Astrocyte (in vitro differentiated cells and primary cell): ENCODE data around the gene CHRD. TPM values are rescaled to one million over a fixed set of nuclear protein-coding genes. Genes with fewer than 3 reads are reported as not detected.

Source experiments
- DNase-seq: peaks from one replicate; pipeline ENCODE4 v3.0.0-alpha.2; 2010; ENCODE audit warnings: low read depth
- FAIRE-seq: peaks from 2 replicates; lab custom pipeline; 2011; peaks lifted over from hg19 to GRCh38; lab: Jason Lieb, UNC
- H2AFZ ChIP-seq: 2 replicates; pipeline ENCODE4 v1.6.0; 2012; ENCODE audit warnings: low read depth, low read length, inconsistent platforms
- H3K27ac ChIP-seq: 2 replicates; pipeline ENCODE4 v1.5.1; 2011; ENCODE audit warnings: low read depth, low read length, inconsistent platforms
- H3K27me3 ChIP-seq: 2 replicates; pipeline ENCODE4 v1.6.0; 2011; ENCODE audit warnings: low read length, inconsistent platforms; ENCODE audit not compliant: insufficient read depth
- H3K36me3 ChIP-seq: 2 replicates; pipeline ENCODE4 v1.5.1; 2011; ENCODE audit warnings: low read length, inconsistent platforms; ENCODE audit not compliant: insufficient read depth
- H3K4me1 ChIP-seq: 2 replicates; pipeline ENCODE4 v1.5.1; 2011; ENCODE audit warnings: low read length, inconsistent platforms; ENCODE audit not compliant: insufficient read depth
- H3K4me2 ChIP-seq: 2 replicates; pipeline ENCODE4 v1.6.0; 2012; ENCODE audit warnings: low read length, inconsistent platforms
- H3K4me3 ChIP-seq: 2 replicates; pipeline ENCODE4 v1.5.1; 2011; ENCODE audit warnings: low read depth, mild to moderate bottlenecking, low read length, inconsistent platforms; ENCODE audit not compliant: insufficient read depth
- H3K79me2 ChIP-seq: 2 replicates; pipeline ENCODE4 v1.6.0; 2012; ENCODE audit warnings: mild to moderate bottlenecking, low read length, inconsistent platforms; ENCODE audit not compliant: insufficient read depth
- H3K9ac ChIP-seq: 2 replicates; pipeline ENCODE4 v1.6.0; 2012; ENCODE audit warnings: mild to moderate bottlenecking, low read length, inconsistent platforms
- H3K9me3 ChIP-seq: 2 replicates; pipeline ENCODE4 v1.5.1; 2012; ENCODE audit warnings: low read depth, mild to moderate bottlenecking, low read length, inconsistent platforms; ENCODE audit not compliant: insufficient read depth
- H4K20me1 ChIP-seq: 2 replicates; pipeline ENCODE4 v1.6.0; 2012; ENCODE audit warnings: low read length, inconsistent platforms; ENCODE audit not compliant: insufficient read depth
- H3K27ac Mint-ChIP-seq: one replicate; pipeline ENCODE4 v1.8.0; 2021; ENCODE audit warnings: mild to moderate bottlenecking, mixed read lengths; ENCODE audit not compliant: unreplicated experiment
- H3K27me3 Mint-ChIP-seq: one replicate; pipeline ENCODE4 v1.8.0; 2021; ENCODE audit warnings: low read depth, mixed read lengths; ENCODE audit not compliant: unreplicated experiment
- H3K36me3 Mint-ChIP-seq: one replicate; pipeline ENCODE4 v1.8.0; 2021; ENCODE audit warnings: low read depth, mixed read lengths; ENCODE audit not compliant: unreplicated experiment
- H3K4me1 Mint-ChIP-seq: one replicate; pipeline ENCODE4 v1.8.0; 2021; ENCODE audit warnings: low read depth, mixed read lengths; ENCODE audit not compliant: unreplicated experiment
- H3K4me3 Mint-ChIP-seq: one replicate; pipeline ENCODE4 v1.8.0; 2021; ENCODE audit warnings: mild to moderate bottlenecking, moderate library complexity, mixed read lengths; ENCODE audit not compliant: unreplicated experiment
- H3K9me3 Mint-ChIP-seq: one replicate; pipeline ENCODE4 v1.8.0; 2021; ENCODE audit warnings: mild to moderate bottlenecking, mixed read lengths; ENCODE audit not compliant: unreplicated experiment
- CTCF ChIP-seq: IDR thresholded peaks from 2 replicates; pipeline ENCODE4 v1.5.1; 2011; ENCODE audit warnings: low read depth, mild to moderate bottlenecking, inconsistent platforms, low read length, moderate library complexity; ENCODE audit not compliant: insufficient read depth
- EZH2 ChIP-seq: IDR thresholded peaks from 2 replicates; pipeline ENCODE4 v1.6.1; 2012; ENCODE audit warnings: mild to moderate bottlenecking, low read length, inconsistent platforms; ENCODE audit not compliant: insufficient read depth
- total RNA-seq: library from RNA; stranded (reverse); gene quantifications from 2 replicates; pipeline ENCODE4 v1.2.1, GENCODE V29; 2021

The CHRD gene
- total RNA-seq, 1 donor from 2014 or later = 3.4 TPM

GRCh38 chr3:184352897-184353545, 26.8 kb upstream of the CHRD start:
- no peak overlapping the region for H3K27ac Mint-ChIP-seq
- no peaks in the 10 kb centered on the region for H3K27me3 ChIP-seq
- no peak overlapping the region for H2AFZ ChIP-seq
- H3K79me2 ChIP-seq = no peaks in the 10 kb centered on the region
- H3K4me3 ChIP-seq = no peak overlapping the region
- H3K4me3 Mint-ChIP-seq = no peak overlapping the region
- H4K20me1 ChIP-seq = peaks cover 12% of the 10 kb centered on the region
- H3K4me2 ChIP-seq = no peak overlapping the region
- no peaks in the 10 kb centered on the region for H3K9me3 Mint-ChIP-seq
- DNase-seq (no peak), FAIRE-seq (no peak)
- no peak overlapping the region for H3K27ac ChIP-seq
- no peaks in the 10 kb centered on the region for H3K9me3 ChIP-seq
- H3K27me3 Mint-ChIP-seq = no peaks in the 10 kb centered on the region
- H3K9ac ChIP-seq = no peak overlapping the region
- H3K36me3 Mint-ChIP-seq = peaks cover 17% of the 10 kb centered on the region
- TF ChIP-seq CTCF = no peak
- TF ChIP-seq EZH2 = no peak
- H3K4me1 ChIP-seq = peaks cover 3% of the 10 kb centered on the region
- H3K36me3 ChIP-seq = no peaks in the 10 kb centered on the region
- H3K4me1 Mint-ChIP-seq = peaks cover 25% of the 10 kb centered on the region

- FAIRE-seq = no peak
- no peak overlapping the region for H3K27ac ChIP-seq
- Mint-ChIP-seq H3K36me3 (peaks cover 18% of the 10 kb centered on the region), H3K27ac (no peak overlapping the region), H3K27me3 (no peaks in the 10 kb centered on the region), H3K4me1 (peaks cover 22% of the 10 kb centered on the region), H3K9me3 (no peaks in the 10 kb centered on the region), H3K4me3 (no peak overlapping the region)
- no peak for DNase-seq
- H2AFZ ChIP-seq = no peak overlapping the region
- H3K9ac ChIP-seq = no peak overlapping the region
- H3K9me3 ChIP-seq = no peaks in the 10 kb centered on the region
- H4K20me1 ChIP-seq = peaks cover 13% of the 10 kb centered on the region
- H3K27me3 ChIP-seq = no peaks in the 10 kb centered on the region
- H3K79me2 ChIP-seq = no peaks in the 10 kb centered on the region
- no peak overlapping the region for H3K4me3 ChIP-seq
- no peak overlapping the region for H3K4me2 ChIP-seq
- H3K4me1 ChIP-seq = peaks cover 3% of the 10 kb centered on the region
- H3K36me3 ChIP-seq = no peaks in the 10 kb centered on the region
- no peak for TF ChIP-seq CTCF
- no peak for TF ChIP-seq EZH2
These were observed 26.3 kb upstream of the CHRD start for GRCh38 chr3:184353546-184353941.

GRCh38 chr3:184354121-184354728, 25.6 kb upstream of the CHRD start:
- H3K4me3 ChIP-seq = no peak overlapping the region
- H3K4me3 Mint-ChIP-seq = no peak overlapping the region
- no peak overlapping the region for H3K27ac Mint-ChIP-seq
- no peak overlapping the region for H3K27ac ChIP-seq
- DNase-seq (no peak), FAIRE-seq (no peak)
- no peaks in the 10 kb centered on the region for H3K9me3 Mint-ChIP-seq
- no peaks in the 10 kb centered on the region for H3K79me2 ChIP-seq
- H3K4me1 ChIP-seq = peaks cover 3% of the 10 kb centered on the region
- no peak overlapping the region for H3K9ac ChIP-seq
- no peaks in the 10 kb centered on the region for H3K36me3 ChIP-seq
- peaks cover 16% of the 10 kb centered on the region for H3K36me3 Mint-ChIP-seq
- H3K27me3 ChIP-seq = no peaks in the 10 kb centered on the region
- no peaks in the 10 kb centered on the region for H3K9me3 ChIP-seq
- TF ChIP-seq EZH2 = no peak
- TF ChIP-seq CTCF = peak; percentile 52
- H3K4me2 ChIP-seq = no peak overlapping the region
- peaks cover 18% of the 10 kb centered on the region for H4K20me1 ChIP-seq
- H3K27me3 Mint-ChIP-seq = no peaks in the 10 kb centered on the region
- H2AFZ ChIP-seq = no peak overlapping the region
- H3K4me1 Mint-ChIP-seq = peaks cover 18% of the 10 kb centered on the region
